Measurements from ENCODE around the gene HEYL. TPM values are rescaled to one million over a fixed set of nuclear protein-coding genes. Genes with fewer than 3 reads are reported as not detected.
A peak's percentile ranks its signal among the peaks of the same experiment; 100 is the strongest.

Gene HEYL
- total RNA-seq, 4 donors from 2014 or later: 0.42 to 3.0 (median 1.6) TPM

DNA sequence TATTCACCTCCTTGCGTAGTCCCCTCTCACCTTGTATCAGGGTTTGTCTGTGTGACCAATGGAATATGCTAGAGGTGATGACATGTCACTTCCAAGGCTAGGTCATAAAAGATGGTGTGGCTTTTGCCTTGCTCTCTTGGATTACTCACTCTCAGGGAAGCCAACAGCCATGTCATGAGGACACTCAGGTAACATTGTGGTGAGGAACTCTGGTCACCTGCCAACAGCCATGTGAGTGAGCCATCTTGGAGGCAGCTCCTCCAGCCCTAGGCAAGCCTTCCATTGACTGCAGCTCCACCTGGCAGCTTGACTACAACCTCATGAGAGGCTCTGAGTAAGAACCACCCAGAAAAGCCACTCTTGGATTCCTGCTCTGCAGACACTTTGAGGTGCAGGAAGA lies 11.0 kb upstream of the HEYL start:
- DNase-seq (ENCODE audit: low spot score in 2 of 2): no peak
- TF ChIP-seq, protein P1, sequence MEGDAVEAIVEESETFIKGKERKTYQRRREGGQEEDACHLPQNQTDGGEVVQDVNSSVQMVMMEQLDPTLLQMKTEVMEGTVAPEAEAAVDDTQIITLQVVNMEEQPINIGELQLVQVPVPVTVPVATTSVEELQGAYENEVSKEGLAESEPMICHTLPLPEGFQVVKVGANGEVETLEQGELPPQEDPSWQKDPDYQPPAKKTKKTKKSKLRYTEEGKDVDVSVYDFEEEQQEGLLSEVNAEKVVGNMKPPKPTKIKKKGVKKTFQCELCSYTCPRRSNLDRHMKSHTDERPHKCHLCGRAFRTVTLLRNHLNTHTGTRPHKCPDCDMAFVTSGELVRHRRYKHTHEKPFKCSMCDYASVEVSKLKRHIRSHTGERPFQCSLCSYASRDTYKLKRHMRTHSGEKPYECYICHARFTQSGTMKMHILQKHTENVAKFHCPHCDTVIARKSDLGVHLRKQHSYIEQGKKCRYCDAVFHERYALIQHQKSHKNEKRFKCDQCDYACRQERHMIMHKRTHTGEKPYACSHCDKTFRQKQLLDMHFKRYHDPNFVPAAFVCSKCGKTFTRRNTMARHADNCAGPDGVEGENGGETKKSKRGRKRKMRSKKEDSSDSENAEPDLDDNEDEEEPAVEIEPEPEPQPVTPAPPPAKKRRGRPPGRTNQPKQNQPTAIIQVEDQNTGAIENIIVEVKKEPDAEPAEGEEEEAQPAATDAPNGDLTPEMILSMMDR (IDR thresholded peaks at IDR 0.05): no peak
- TF ChIP-seq POLR2A (IDR thresholded peaks at IDR 0.05): no peak
- H3K4me3 ChIP-seq (ENCODE audit: low read depth, poor library complexity, severe bottlenecking): no peak overlapping the region
- 88 to 100% methylated on average over 1 of the region's 1 CpG for WGBS, 2 donors
- intact Hi-C loops (cut with DNase I; ENCODE audit: low total_unique reads): no loop called here

DNA sequence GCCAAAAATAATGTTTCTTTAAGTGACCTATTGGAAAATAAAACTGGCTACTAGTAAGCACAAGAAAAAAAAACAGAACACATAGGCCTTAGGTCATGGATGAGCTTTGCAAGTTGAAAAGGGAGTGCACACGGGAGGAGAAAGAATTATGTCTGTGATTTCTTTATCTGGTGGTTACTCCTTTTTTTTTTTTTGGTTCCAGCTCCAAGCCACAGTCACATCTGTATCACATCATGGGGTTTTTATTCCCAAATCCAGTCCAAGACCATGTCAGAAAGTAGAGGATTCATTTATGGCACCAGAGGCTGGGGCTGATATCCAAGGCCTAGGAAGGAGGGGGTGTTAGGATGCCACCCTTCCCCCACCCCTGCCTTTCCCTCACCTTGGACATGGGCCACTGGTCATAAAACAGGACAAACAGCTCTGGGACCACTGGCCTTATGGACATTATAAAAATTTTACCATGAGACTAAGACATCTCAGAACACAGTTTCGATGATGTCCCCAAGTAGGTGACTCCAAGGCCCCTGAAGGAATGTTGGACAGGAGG lies 10.3 kb upstream of the HEYL start:
- WGBS, 2 donors: 81 to 83% methylated on average over 2 of the region's 2 CpGs
- TF ChIP-seq, protein P1 (IDR thresholded peaks at IDR 0.05): no peak
- TF ChIP-seq POLR2A (IDR thresholded peaks at IDR 0.05): no peak
- no peak for DNase-seq (ENCODE audit: low spot score in 2 of 2)
- no peak overlapping the region for H3K4me3 ChIP-seq (ENCODE audit: low read depth, poor library complexity, severe bottlenecking)
- intact Hi-C loops (cut with DNase I; ENCODE audit: low total_unique reads): no loop called here

DNA sequence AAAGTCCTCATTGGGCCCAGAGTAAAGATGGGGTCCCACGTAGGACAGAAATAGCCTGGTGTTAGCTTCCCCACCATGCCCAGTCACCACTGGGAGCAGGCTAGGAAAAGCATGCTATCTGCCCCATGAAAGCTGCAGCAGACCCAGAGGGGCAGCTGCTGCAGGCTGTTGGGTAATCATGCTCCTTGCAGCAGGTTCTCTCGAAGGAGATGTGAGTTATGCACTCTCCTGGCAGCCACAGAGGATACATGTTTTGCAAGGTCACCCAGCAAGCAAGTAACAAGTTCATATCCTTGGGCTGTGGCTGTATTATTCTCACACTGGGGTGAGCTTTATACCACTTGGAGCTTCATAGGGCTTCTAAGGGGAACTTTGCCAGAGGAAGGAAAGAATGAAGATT lies 9.1 kb upstream of the HEYL start:
- 63 to 85% methylated on average over 2 of the region's 2 CpGs for WGBS, 2 donors
- no peak for TF ChIP-seq POLR2A (IDR thresholded peaks at IDR 0.05)
- TF ChIP-seq, protein P1 (IDR thresholded peaks at IDR 0.05): no peak
- no peak overlapping the region for H3K4me3 ChIP-seq (ENCODE audit: low read depth, poor library complexity, severe bottlenecking)
- DNase-seq (ENCODE audit: low spot score in 2 of 2): no peak
- intact Hi-C loops (cut with DNase I; ENCODE audit: low total_unique reads): no loop called here

DNA sequence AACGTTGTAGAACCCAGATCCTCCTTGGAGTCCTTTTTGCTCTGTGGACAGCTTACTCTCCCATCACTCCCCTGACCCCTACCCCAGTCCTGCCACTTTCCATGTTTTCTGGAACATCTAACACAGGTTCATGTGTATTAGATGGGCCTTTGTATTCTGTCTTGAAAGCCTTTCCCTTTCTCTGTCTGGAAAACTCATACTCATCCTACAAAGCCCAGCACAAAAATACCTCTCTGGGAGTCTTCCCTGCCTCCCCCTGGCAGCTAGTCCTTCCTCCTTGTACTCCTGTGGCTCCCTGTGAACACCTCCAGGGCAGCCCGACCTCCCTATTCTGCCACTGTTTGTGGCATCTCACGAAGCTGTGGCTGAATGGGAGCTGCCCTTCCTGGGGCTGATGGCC lies 7.8 kb upstream of the HEYL start:
- DNase-seq (ENCODE audit: low spot score in 2 of 2): no peak
- no peak for TF ChIP-seq POLR2A (IDR thresholded peaks at IDR 0.05)
- TF ChIP-seq, protein P1 (IDR thresholded peaks at IDR 0.05): no peak
- no peak overlapping the region for H3K4me3 ChIP-seq (ENCODE audit: low read depth, poor library complexity, severe bottlenecking)
- intact Hi-C loops (cut with DNase I; ENCODE audit: low total_unique reads): no loop called here
- WGBS, 2 donors: 81 to 87% methylated on average over 3 of the region's 3 CpGs

DNA sequence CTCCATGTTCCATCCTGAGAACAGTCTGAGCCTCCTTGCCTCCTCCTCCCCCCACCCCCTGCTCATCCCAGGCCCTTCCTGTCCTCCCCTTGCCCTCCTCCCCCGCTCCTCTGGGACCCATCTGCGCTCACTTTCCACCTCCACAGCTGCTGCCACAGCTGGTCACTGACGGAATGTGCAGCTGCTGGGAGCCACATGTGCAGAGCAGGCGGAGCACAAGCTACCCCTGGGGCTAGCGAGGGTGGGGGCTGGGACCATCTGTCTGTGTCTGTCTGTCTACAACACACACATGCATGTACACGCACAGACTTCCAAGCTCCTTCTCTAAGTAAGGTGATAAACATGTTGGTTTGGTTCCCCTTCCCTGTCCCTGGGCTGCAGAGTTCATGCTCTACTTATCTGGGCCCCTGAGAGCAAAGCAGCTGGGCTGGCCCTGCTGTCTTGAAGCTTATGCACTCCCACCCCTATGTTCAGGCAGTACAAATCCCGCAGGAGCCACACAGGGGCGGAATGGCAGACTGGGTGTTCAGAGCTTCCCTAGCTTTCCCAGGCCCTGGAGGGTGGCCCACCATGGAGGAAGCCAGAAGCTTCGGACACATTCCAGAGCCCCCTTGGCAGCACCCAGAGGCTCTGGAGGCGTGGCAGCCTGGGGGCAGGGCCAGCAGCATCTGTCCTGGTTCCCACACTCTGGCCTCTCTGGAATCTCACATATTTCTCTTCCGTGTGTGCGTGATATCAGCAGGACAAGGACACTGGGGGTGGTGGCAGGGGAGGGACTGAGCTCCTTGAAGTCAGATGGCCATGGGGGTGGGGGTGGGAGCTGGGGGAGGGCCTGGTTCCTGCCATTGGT lies 7.0 kb upstream of the HEYL start:
- DNase-seq (ENCODE audit: low spot score in 2 of 2): peak in 1 of 2 donors; percentile 87
- no peak for TF ChIP-seq POLR2A (IDR thresholded peaks at IDR 0.05)
- TF ChIP-seq, protein P1 (IDR thresholded peaks at IDR 0.05): no peak
- 33 to 37% methylated on average over 11 to 12 of the region's 12 CpGs for WGBS, 2 donors
- intact Hi-C loops (cut with DNase I; ENCODE audit: low total_unique reads): no loop called here
- no peak overlapping the region for H3K4me3 ChIP-seq (ENCODE audit: low read depth, poor library complexity, severe bottlenecking)
